Measurements from ENCODE around the gene ZNFX1.
A peak's percentile ranks its signal among the peaks of the same experiment; 100 is the strongest.
"Not testable (repeated sequence)": the region's sequence is repeated elsewhere in the genome, so short reads cannot be mapped to it uniquely, and the experiment has no call there.

ZNFX1 gene

DNA sequence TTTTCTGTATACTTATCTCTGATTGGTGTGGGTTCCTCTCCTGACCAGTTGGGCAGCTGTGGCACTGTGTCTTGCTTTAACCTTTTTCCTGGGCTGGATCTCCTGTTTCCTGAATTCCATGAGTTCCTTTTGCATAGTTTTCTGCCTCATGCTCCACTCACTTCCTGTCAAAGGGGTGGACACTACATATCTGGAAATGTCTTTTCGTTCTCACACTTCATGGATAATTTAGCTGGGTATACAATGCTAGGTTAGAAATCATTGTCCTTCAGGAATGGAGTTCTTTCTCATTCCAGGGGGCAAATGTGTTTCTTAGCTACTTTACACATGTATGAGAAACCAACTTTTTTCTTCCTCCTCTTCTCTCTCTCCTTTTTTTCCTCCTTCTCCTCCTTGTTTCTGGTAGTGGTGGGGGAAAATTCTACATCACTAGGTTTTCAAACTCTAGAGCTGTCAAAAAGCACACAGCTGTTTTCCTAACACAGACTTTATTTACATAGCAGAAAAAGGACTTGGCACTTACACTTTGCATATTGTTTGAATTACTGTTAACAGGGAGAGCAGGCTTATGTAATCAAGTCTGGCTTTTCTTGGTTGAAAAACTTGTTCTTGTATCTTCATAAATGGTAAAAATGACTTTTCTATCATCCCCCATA is 67.6 kb downstream of the ZNFX1 start:
- DNase-seq (ENCODE audit: low read depth), result peak; percentile 71

DNA sequence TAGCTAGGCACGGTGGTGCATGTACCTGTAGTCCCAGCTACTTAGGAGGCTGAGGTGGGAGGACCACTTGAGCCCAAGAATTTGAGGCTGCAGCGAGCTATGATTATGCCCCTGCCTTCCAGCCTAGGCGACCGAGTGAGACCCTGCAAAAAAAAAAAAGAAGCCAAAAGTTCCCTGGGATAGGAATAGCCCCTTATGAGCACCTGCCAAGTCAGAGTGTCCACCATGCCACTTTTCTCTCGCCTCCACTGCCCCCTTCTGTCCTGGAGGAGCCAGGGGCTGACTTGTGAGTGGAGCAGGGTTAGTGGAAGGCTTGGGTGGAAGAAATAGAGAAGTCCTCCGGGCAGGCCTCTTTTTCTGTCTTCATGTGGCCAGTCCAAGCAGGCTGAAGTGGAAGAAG is 70.8 kb downstream of the ZNFX1 start:
- no peak for DNase-seq (ENCODE audit: low read depth)

DNA sequence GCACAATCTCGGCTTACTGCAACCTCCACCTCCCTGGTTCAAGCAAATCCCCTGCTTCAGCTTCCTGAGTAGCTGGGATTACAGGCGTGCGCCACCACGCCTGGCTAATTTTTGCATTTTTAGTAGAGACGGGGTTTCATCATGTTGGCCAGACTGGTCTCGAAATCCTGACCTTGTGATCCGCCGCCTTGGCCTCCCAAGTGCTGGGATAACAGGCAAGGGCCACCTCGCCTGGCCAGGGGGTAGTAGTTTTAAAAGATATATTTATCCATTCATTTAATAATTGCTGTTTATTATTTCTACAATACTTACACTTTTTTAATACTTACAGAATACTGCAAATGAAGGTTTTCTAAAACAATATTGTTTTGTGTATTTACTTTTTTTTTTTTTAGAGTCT is 74.1 kb downstream of the ZNFX1 start:
- no peak for DNase-seq (ENCODE audit: low read depth)

DNA sequence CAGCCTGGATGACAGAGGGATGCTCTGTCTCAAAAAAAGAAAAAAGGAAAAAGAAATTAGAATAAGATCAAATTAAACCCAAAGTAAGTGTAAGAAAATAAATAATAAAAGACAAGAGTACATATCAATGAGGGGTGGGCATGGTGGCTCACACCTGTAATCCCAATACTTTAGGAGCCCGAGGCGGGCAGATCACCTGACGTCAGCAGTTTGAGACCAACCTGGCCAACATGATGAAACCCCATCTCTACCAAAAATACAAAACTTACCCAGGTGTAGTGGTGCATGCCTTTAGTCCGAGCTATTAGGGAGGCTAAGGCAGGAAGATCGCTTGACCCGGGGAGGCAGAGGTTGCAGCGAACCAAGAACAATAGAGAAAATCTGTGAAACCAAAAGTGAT is 74.8 kb downstream of the ZNFX1 start:
- no peak for DNase-seq (ENCODE audit: low read depth)

DNA sequence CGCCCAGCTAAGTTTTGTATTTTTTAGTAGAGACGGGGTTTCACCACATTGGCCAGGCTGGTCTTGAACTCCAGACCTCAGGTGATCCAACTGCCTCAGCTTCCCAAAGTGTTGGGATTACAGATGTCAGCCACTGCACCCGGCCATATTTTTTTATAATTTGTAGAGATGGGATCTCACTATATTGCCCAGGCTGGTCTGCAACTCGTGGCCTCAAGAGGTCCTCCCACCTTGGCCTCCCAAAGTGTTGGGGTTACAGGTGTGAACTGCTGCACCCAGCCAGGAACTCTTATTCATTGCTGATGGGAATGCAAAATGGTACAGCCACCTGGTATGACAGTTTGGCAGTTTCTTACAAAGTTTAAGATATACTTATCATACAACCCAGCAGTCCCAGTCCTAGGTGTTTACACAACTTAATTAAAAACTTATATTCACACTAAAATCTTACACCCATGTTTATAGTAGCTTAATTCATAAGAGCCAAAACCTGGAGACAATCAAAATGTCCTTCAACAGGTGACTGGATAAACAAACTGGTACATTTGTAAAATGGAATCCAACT is 78.0 kb downstream of the ZNFX1 start:
- no peak for DNase-seq (ENCODE audit: low read depth)

DNA sequence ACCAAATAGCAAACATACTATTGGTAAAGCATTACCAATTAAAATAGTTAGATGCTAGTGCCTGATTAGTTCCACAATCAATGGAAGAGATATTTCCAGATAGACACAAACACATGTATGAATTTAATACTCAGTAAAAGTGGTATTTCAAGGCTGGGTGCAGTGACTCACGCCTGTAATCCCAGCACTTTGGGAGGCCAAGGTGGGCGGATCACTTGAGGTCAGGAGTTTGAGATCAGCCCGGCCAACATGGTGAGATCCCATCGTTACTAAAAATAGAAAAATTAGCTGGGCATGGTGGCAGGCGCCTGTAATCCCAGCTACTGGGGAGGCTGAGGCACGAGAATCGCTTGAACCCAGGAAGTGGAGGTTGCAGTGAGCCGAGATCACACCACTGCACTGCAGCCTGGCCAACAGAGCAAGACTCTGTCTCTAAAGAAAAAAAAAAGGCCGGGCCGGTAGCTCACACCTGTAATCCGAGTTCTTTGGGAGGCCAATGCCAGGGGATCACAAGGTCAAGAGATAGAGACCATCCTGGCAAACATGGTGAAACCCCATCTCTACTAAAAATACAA is 84.8 kb downstream of the ZNFX1 start:
- DNase-seq (ENCODE audit: low read depth), result not testable (repeated sequence)
